ENCODE data around the gene FGGY.

FGGY gene

GRCh38 chr1:59720326-59721115 is 423.6 kb downstream of the FGGY start:
- H3K4me1 ChIP-seq (ENCODE audit: control extremely low read depth in 1 of 4, control insufficient read depth in 4 of 4, insufficient read depth in 4 of 4, low read length in 3 of 4) = no peaks in the 10 kb centered on the region
- no peak overlapping the region for H3K4me3 ChIP-seq (ENCODE audit: control insufficient read depth in 1 of 7, extremely low read depth in 1 of 7, insufficient read depth in 4 of 7, low read depth in 2 of 7, low read length in 6 of 7)
- DNase-seq = no peak
- WGBS (ENCODE audit: insufficient coverage) = 100% methylated on average over 3 of the region's 5 CpGs
- CTCF ChIA-PET = no interaction called here
- no peaks in the 10 kb centered on the region for H3K27me3 ChIP-seq (replicated peaks in 2 of 5; ENCODE audit: control insufficient read depth in 4 of 5, insufficient read depth in 5 of 5, low read length in 4 of 5)
- no peak overlapping the region for H3K27ac ChIP-seq (ENCODE audit: insufficient read depth in 1 of 2, low read depth in 1 of 2, low read length in 2 of 2, poor library complexity in 1 of 2, severe bottlenecking in 2 of 2)
- H3K9me3 ChIP-seq (ENCODE audit: control extremely low read depth in 1 of 5, control insufficient read depth in 4 of 5, insufficient read depth in 2 of 5, low read depth in 1 of 5, low read length in 4 of 5) = peaks cover 0 to 3% (median 0%) of the 10 kb centered on the region in 5 experiments
- POLR2A ChIA-PET = no interaction called here
- no peaks in the 10 kb centered on the region for H3K36me3 ChIP-seq (ENCODE audit: control insufficient read depth in 4 of 4, insufficient read depth in 4 of 4, low read length in 3 of 4)

- Histone ChIP-seq H3K27me3 (replicated peaks in 2 of 5; ENCODE audit: control insufficient read depth in 4 of 5, insufficient read depth in 5 of 5, low read length in 4 of 5) (no peaks in the 10 kb centered on the region), H3K36me3 (ENCODE audit: control insufficient read depth in 4 of 4, insufficient read depth in 4 of 4, low read length in 3 of 4) (no peaks in the 10 kb centered on the region), H3K9me3 (ENCODE audit: control extremely low read depth in 1 of 5, control insufficient read depth in 4 of 5, insufficient read depth in 2 of 5, low read depth in 1 of 5, low read length in 4 of 5) (no peaks in the 10 kb centered on the region), H3K27ac (ENCODE audit: insufficient read depth in 1 of 2, low read depth in 1 of 2, low read length in 2 of 2, poor library complexity in 1 of 2, severe bottlenecking in 2 of 2) (no peak overlapping the region), H3K4me3 (ENCODE audit: control insufficient read depth in 1 of 7, extremely low read depth in 1 of 7, insufficient read depth in 4 of 7, low read depth in 2 of 7, low read length in 6 of 7) (no peak overlapping the region), H3K4me1 (ENCODE audit: control extremely low read depth in 1 of 4, control insufficient read depth in 4 of 4, insufficient read depth in 4 of 4, low read length in 3 of 4) (peaks cover 0 to 22% (median 13%) of the 10 kb centered on the region in 4 experiments)
- POLR2A ChIA-PET = interaction anchor here (0.6 to 0.7 kb wide), 2 partner anchors 673 to 1164 kb away, joined by 3 to 4 read pairs; no protein-coding TSS in a partner anchor
- WGBS (ENCODE audit: insufficient coverage) = no CpG with 5 or more reads among the region's 1 CpG
- CTCF ChIA-PET = no interaction called here
- peak in 1 of 3 donors; percentile 5 for DNase-seq
Observed at GRCh38 chr1:59730302-59730701, 433.4 kb downstream of the FGGY start.

- no peak overlapping the region for H3K4me3 ChIP-seq (ENCODE audit: control insufficient read depth in 1 of 7, extremely low read depth in 1 of 7, insufficient read depth in 4 of 7, low read depth in 2 of 7, low read length in 6 of 7)
- H3K9me3 ChIP-seq (ENCODE audit: control extremely low read depth in 1 of 5, control insufficient read depth in 4 of 5, insufficient read depth in 2 of 5, low read depth in 1 of 5, low read length in 4 of 5) = peaks cover 0 to 3% (median 2%) of the 10 kb centered on the region in 5 experiments
- ChIA-PET POLR2A (interaction anchor here (0.7 kb wide), 1 partner anchor 1164 kb away, joined by 4 read pairs; no protein-coding TSS in a partner anchor), CTCF (no interaction called here)
- no peaks in the 10 kb centered on the region for H3K27me3 ChIP-seq (replicated peaks in 2 of 5; ENCODE audit: control insufficient read depth in 4 of 5, insufficient read depth in 5 of 5, low read length in 4 of 5)
- H3K27ac ChIP-seq (ENCODE audit: insufficient read depth in 1 of 2, low read depth in 1 of 2, low read length in 2 of 2, poor library complexity in 1 of 2, severe bottlenecking in 2 of 2) = peak overlapping the region in 1 of 2 experiments; percentile 58
- H3K36me3 ChIP-seq (ENCODE audit: control insufficient read depth in 4 of 4, insufficient read depth in 4 of 4, low read length in 3 of 4) = no peaks in the 10 kb centered on the region
- DNase-seq = peak; percentile 32 to 86 (median 82)
- 25% methylated on average over 7 of the region's 12 CpGs for WGBS (ENCODE audit: insufficient coverage)
- H3K4me1 ChIP-seq (ENCODE audit: control extremely low read depth in 1 of 4, control insufficient read depth in 4 of 4, insufficient read depth in 4 of 4, low read length in 3 of 4) = peaks cover 0 to 22% (median 13%) of the 10 kb centered on the region in 4 experiments
Observed at GRCh38 chr1:59730759-59731478, 434.0 kb downstream of the FGGY start.

GRCh38 chr1:59731591-59731990 is 434.7 kb downstream of the FGGY start:
- Histone ChIP-seq H3K4me3 (ENCODE audit: control insufficient read depth in 1 of 7, extremely low read depth in 1 of 7, insufficient read depth in 4 of 7, low read depth in 2 of 7, low read length in 6 of 7) (no peak overlapping the region), H3K27me3 (replicated peaks in 2 of 5; ENCODE audit: control insufficient read depth in 4 of 5, insufficient read depth in 5 of 5, low read length in 4 of 5) (no peaks in the 10 kb centered on the region), H3K4me1 (ENCODE audit: control extremely low read depth in 1 of 4, control insufficient read depth in 4 of 4, insufficient read depth in 4 of 4, low read length in 3 of 4) (peaks cover 0 to 22% (median 13%) of the 10 kb centered on the region in 4 experiments), H3K27ac (ENCODE audit: insufficient read depth in 1 of 2, low read depth in 1 of 2, low read length in 2 of 2, poor library complexity in 1 of 2, severe bottlenecking in 2 of 2) (no peak overlapping the region), H3K9me3 (ENCODE audit: control extremely low read depth in 1 of 5, control insufficient read depth in 4 of 5, insufficient read depth in 2 of 5, low read depth in 1 of 5, low read length in 4 of 5) (peaks cover 0 to 5% (median 2%) of the 10 kb centered on the region in 5 experiments), H3K36me3 (ENCODE audit: control insufficient read depth in 4 of 4, insufficient read depth in 4 of 4, low read length in 3 of 4) (no peaks in the 10 kb centered on the region)
- POLR2A ChIA-PET = no interaction called here
- WGBS (ENCODE audit: insufficient coverage) = 100% methylated on average over 1 of the region's 1 CpG
- CTCF ChIA-PET = no interaction called here
- no peak for DNase-seq

DNA sequence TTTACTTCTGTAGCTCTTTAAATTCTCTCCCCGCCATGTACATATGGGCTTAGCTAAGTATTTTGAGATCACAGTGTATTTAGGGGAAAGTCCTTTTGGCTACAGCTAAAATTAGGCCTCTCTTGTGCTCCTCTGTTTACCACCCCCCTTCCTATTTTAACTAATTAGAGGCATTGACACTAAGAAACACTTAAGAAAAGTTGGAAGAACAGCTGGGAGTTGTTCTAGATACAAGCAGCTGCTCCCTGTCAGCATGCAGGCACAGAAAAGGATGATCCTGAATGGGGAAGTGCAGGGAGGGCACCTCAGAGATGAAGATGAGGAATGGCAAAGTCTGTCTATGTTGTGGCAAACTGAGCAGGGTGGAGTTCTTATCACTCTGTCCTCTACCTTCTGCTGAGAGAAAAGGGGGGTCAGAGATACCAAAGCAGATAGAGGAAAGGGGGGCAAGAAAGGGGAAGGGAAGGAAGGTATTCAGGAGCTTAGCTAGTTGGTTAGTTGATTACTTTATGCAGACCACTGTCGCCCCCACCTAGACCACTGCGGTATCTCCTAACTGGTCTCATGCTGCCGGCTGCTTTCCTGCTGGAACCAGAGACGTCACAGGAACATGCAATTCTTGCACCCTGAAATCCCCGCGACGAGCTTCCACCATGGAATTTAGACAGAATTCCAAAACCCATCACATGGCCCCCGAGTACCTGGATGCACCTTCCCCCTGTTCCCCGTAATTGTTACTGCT is 435.5 kb downstream of the FGGY start:
- Histone ChIP-seq H3K36me3 (ENCODE audit: control insufficient read depth in 4 of 4, insufficient read depth in 4 of 4, low read length in 3 of 4) (no peaks in the 10 kb centered on the region), H3K4me3 (ENCODE audit: control insufficient read depth in 1 of 7, extremely low read depth in 1 of 7, insufficient read depth in 4 of 7, low read depth in 2 of 7, low read length in 6 of 7) (no peak overlapping the region), H3K4me1 (ENCODE audit: control extremely low read depth in 1 of 4, control insufficient read depth in 4 of 4, insufficient read depth in 4 of 4, low read length in 3 of 4) (peaks cover 0 to 22% (median 13%) of the 10 kb centered on the region in 4 experiments), H3K27ac (ENCODE audit: insufficient read depth in 1 of 2, low read depth in 1 of 2, low read length in 2 of 2, poor library complexity in 1 of 2, severe bottlenecking in 2 of 2) (no peak overlapping the region), H3K27me3 (replicated peaks in 2 of 5; ENCODE audit: control insufficient read depth in 4 of 5, insufficient read depth in 5 of 5, low read length in 4 of 5) (no peaks in the 10 kb centered on the region), H3K9me3 (ENCODE audit: control extremely low read depth in 1 of 5, control insufficient read depth in 4 of 5, insufficient read depth in 2 of 5, low read depth in 1 of 5, low read length in 4 of 5) (peaks cover 0 to 13% (median 2%) of the 10 kb centered on the region in 5 experiments)
- DNase-seq = peak in 1 of 3 donors; percentile 23
- WGBS (ENCODE audit: insufficient coverage) = 91% methylated on average over 9 of the region's 10 CpGs
- ChIA-PET POLR2A (no interaction called here), CTCF (no interaction called here)

GRCh38 chr1:59733443-59734141 is 436.7 kb downstream of the FGGY start:
- Histone ChIP-seq H3K9me3 (ENCODE audit: control extremely low read depth in 1 of 5, control insufficient read depth in 4 of 5, insufficient read depth in 2 of 5, low read depth in 1 of 5, low read length in 4 of 5) (peaks cover 0 to 15% (median 2%) of the 10 kb centered on the region in 5 experiments), H3K27ac (ENCODE audit: insufficient read depth in 1 of 2, low read depth in 1 of 2, low read length in 2 of 2, poor library complexity in 1 of 2, severe bottlenecking in 2 of 2) (no peak overlapping the region), H3K36me3 (ENCODE audit: control insufficient read depth in 4 of 4, insufficient read depth in 4 of 4, low read length in 3 of 4) (no peaks in the 10 kb centered on the region), H3K27me3 (replicated peaks in 2 of 5; ENCODE audit: control insufficient read depth in 4 of 5, insufficient read depth in 5 of 5, low read length in 4 of 5) (no peaks in the 10 kb centered on the region), H3K4me1 (ENCODE audit: control extremely low read depth in 1 of 4, control insufficient read depth in 4 of 4, insufficient read depth in 4 of 4, low read length in 3 of 4) (peaks cover 0 to 22% (median 13%) of the 10 kb centered on the region in 4 experiments), H3K4me3 (ENCODE audit: control insufficient read depth in 1 of 7, extremely low read depth in 1 of 7, insufficient read depth in 4 of 7, low read depth in 2 of 7, low read length in 6 of 7) (no peak overlapping the region)
- ChIA-PET CTCF (interaction anchor here (1.2 kb wide), 1 partner anchor 35 kb away, joined by 3 read pairs; no protein-coding TSS in a partner anchor), POLR2A (interaction anchor here (0.7 kb wide), 1 partner anchor 692 kb away, joined by 3 read pairs; no protein-coding TSS in a partner anchor)
- 60% methylated on average over 2 of the region's 3 CpGs for WGBS (ENCODE audit: insufficient coverage)
- DNase-seq = no peak
